HG03469 (cell line): ENCODE measurements around the gene FAM222B.
"Not testable (repeated sequence)": the region's sequence is repeated elsewhere in the genome, so short reads cannot be mapped to it uniquely, and the experiment has no call there.

Experiments used
- ATAC-seq: cut with Tn5 transposase; IDR thresholded peaks from one replicate; pipeline ENCODE4 v1.9.1; 2021; ENCODE audit warnings: mild to moderate bottlenecking, moderate library complexity, moderate number of reproducible peaks; ENCODE audit not compliant: unreplicated experiment

The FAM222B gene

GRCh38 chr17:28873839-28874238, 31.2 kb upstream of the FAM222B start:
- ATAC-seq: no peak

- peak; percentile 82 for ATAC-seq
Measured at GRCh38 chr17:28871056-28871579, 28.5 kb upstream of the FAM222B start.

GRCh38 chr17:28867276-28867675, 24.7 kb upstream of the FAM222B start:
- no peak for ATAC-seq

- no peak for ATAC-seq
Measured at GRCh38 chr17:28865946-28866752, 23.6 kb upstream of the FAM222B start.

GRCh38 chr17:28864991-28865849, 22.6 kb upstream of the FAM222B start:
- ATAC-seq: no peak

- no peak for ATAC-seq
Measured at GRCh38 chr17:28863953-28864352, 21.4 kb upstream of the FAM222B start.

GRCh38 chr17:28862561-28862960, 20.0 kb upstream of the FAM222B start:
- no peak for ATAC-seq

GRCh38 chr17:28861393-28862203, 19.0 kb upstream of the FAM222B start:
- no peak for ATAC-seq

GRCh38 chr17:28860363-28860808, 17.8 kb upstream of the FAM222B start:
- ATAC-seq: no peak

- no peak for ATAC-seq
Measured at GRCh38 chr17:28858801-28859355, 16.3 kb upstream of the FAM222B start.

- no peak for ATAC-seq
Measured at GRCh38 chr17:28857905-28858800, 15.6 kb upstream of the FAM222B start.

- ATAC-seq: no peak
Measured at GRCh38 chr17:28856028-28856574, 13.5 kb upstream of the FAM222B start.

- no peak for ATAC-seq
Measured at GRCh38 chr17:28855336-28855679, 12.7 kb upstream of the FAM222B start.

- ATAC-seq: peak; percentile 78
Measured at GRCh38 chr17:28854457-28855335, 12.1 kb upstream of the FAM222B start, which contains the start of gene ERAL1. TSS of gene ERAL1 (plus strand) at chr17:28855016. CDS start at chr17:28855035, 19 bp downstream.

- ATAC-seq: no peak
Measured at GRCh38 chr17:28853295-28853694, 10.7 kb upstream of the FAM222B start.

- no peak for ATAC-seq
Measured at GRCh38 chr17:28849281-28849680, 6.7 kb upstream of the FAM222B start.

- ATAC-seq: not testable (repeated sequence)
Measured at GRCh38 chr17:28848667-28849066, 6.1 kb upstream of the FAM222B start.

GRCh38 chr17:28846699-28847098, 4.1 kb upstream of the FAM222B start:
- ATAC-seq: not testable (repeated sequence)
